CD4-positive, CD25-positive, alpha-beta regulatory T cell (primary cell): ENCODE measurements around the gene MAPT. TPM values are rescaled to one million over a fixed set of nuclear protein-coding genes. Genes with fewer than 3 reads are reported as not detected.
"Not testable (repeated sequence)": the region's sequence is repeated elsewhere in the genome, so short reads cannot be mapped to it uniquely, and the experiment has no call there.

Experiments
- ATAC-seq, 2 donors: fragments of 150-1000 bp; cut with Tn5 transposase; one replicate each; pipeline ENCODE4 v1.10.0; 2021; ENCODE audit warnings: low read depth in 2 of 2, moderate number of reproducible peaks in 2 of 2, moderate library complexity in 1 of 2
- DNase-seq, 3 donors: peaks; one replicate each; pipeline versions ENCODE4 v3.0.0 to v3.0.0-alpha.2; 2012 to 2022; ENCODE audit warnings: mixed read lengths in 1 of 3
- H3K27ac ChIP-seq: one replicate; pipeline ENCODE4 v1.7.0; 2013; ENCODE audit warnings: mild to moderate bottlenecking, low read length; ENCODE audit not compliant: insufficient read depth, poor library complexity, severe bottlenecking
- H3K27me3 ChIP-seq: one replicate; pipeline ENCODE4 v1.7.0; 2013; ENCODE audit warnings: low read length; ENCODE audit not compliant: control insufficient read depth, insufficient read depth
- H3K36me3 ChIP-seq: one replicate; pipeline ENCODE4 v1.7.0; 2013; ENCODE audit warnings: mild to moderate bottlenecking, low read length, moderate library complexity; ENCODE audit not compliant: control insufficient read depth, insufficient read depth
- H3K4me1 ChIP-seq: 2 replicates; pipeline ENCODE4 v1.7.0; 2013; ENCODE audit warnings: mild to moderate bottlenecking, low read length; ENCODE audit not compliant: insufficient read depth, control insufficient read depth, poor library complexity, severe bottlenecking
- H3K4me3 ChIP-seq: one replicate; pipeline ENCODE4 v1.7.0; 2013; ENCODE audit warnings: low read depth, mild to moderate bottlenecking, low read length, moderate library complexity
- H3K9me3 ChIP-seq, 2 experiments: 1 replicate in 1 of 2; 2 replicates in 1 of 2; pipeline ENCODE4 v1.7.0; 2013; ENCODE audit warnings: low read length in 2 of 2, mild to moderate bottlenecking in 1 of 2, moderate library complexity in 1 of 2; ENCODE audit not compliant: control insufficient read depth in 2 of 2
- H3K27ac Mint-ChIP-seq, 3 donors: one replicate each; pipeline ENCODE4 v1.8.0; 2020 to 2022; ENCODE audit warnings: mild to moderate bottlenecking in 3 of 3, mixed read lengths in 3 of 3, moderate library complexity in 2 of 3
- H3K27me3 Mint-ChIP-seq: one replicate; pipeline ENCODE4 v1.8.0; 2022; ENCODE audit warnings: mild to moderate bottlenecking, mixed read lengths
- H3K36me3 Mint-ChIP-seq: one replicate; pipeline ENCODE4 v1.8.0; 2020; ENCODE audit warnings: mixed read lengths
- H3K4me1 Mint-ChIP-seq, 4 donors: one replicate each; pipeline ENCODE4 v1.8.0; 2020 to 2022; ENCODE audit warnings: mixed read lengths in 4 of 4, mild to moderate bottlenecking in 1 of 4
- H3K4me3 Mint-ChIP-seq, 4 donors: one replicate each; pipeline ENCODE4 v1.8.0; 2020 to 2022; ENCODE audit warnings: mild to moderate bottlenecking in 4 of 4, mixed read lengths in 4 of 4, moderate library complexity in 3 of 4
- H3K9me3 Mint-ChIP-seq, 7 donors: one replicate each; pipeline ENCODE4 v1.8.0; 2020 to 2022; ENCODE audit warnings: mixed read lengths in 7 of 7, mild to moderate bottlenecking in 3 of 7, moderate library complexity in 2 of 7
- polyA plus RNA-seq, 4 donors: library from polyadenylated mRNA; unstranded; fragments of 300-500 nt; fragmentation: Illumina TruSeq; gene quantifications; one replicate each; pipeline ENCODE4 v1.2.3, GENCODE V29; 2021
- total RNA-seq: library from RNA; stranded (reverse); gene quantifications from one replicate; pipeline ENCODE4 v1.2.3, GENCODE V29; 2022

MAPT gene
- total and polyA plus RNA-seq, 5 donors from 2014 or later = 0.05 to 0.69 (median 0.16) TPM; not detected in 2

DNA sequence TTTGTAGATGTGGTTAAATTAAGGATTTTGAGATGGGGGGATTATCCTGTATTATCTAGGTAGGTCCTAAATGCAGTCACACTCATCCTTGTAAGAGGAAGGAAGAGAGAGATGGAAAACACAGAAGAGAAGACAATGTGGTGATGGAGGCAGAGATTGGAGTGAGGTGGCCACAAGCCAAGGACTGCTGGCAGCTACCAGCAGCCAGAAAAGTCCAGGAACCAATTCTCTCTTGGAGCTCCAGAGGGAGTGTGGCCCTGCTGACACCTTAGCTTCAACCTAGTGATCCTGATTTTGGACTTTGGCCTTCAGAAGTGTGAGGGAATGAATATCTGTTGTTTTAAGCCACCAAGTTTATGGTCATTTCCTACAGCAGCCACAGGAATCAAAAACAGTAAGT lies 18.0 kb downstream of the MAPT start:
- Histone ChIP-seq H3K4me3 (no peak overlapping the region), H3K27ac (no peak overlapping the region), H3K36me3 (no peaks in the 10 kb centered on the region), H3K9me3 (peaks cover 0 to 6% of the 10 kb centered on the region in 2 experiments), H3K4me1 (no peaks in the 10 kb centered on the region), H3K27me3 (no peaks in the 10 kb centered on the region)
- H3K27me3 Mint-ChIP-seq = peaks cover 14% of the 10 kb centered on the region
- H3K4me1 Mint-ChIP-seq = peaks cover 0 to 6% (median 2%) of the 10 kb centered on the region in 4 donors
- no peak for DNase-seq
- peaks cover 0 to 10% (median 2%) of the 10 kb centered on the region in 7 donors for H3K9me3 Mint-ChIP-seq
- peaks cover 4% of the 10 kb centered on the region for H3K36me3 Mint-ChIP-seq
- H3K4me3 Mint-ChIP-seq = no peak overlapping the region
- H3K27ac Mint-ChIP-seq = no peak overlapping the region
- ATAC-seq = no peak

DNA sequence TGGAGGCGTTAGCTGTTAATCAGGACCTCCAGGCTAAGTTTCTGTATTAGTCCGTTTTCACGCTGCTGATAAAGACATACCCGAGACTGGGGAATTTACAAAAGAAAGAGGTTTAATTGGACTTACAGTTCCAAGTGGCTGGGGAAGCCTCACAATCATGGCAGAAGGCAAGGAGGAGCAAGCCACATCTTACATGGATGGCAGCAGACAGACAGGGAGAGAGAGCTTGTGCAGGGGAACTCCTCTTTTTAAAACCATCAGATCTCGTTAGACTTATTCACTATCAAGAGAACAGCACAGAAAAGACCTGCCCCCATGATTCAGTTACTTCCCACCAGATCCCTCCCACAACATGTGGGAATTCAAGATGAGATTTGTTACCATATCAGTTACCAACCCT lies 18.7 kb downstream of the MAPT start:
- not testable (repeated sequence) for H3K27ac Mint-ChIP-seq, H3K27me3 ChIP-seq, ATAC-seq, H3K4me3 Mint-ChIP-seq, H3K27ac ChIP-seq, H3K36me3 ChIP-seq, DNase-seq, H3K4me3 ChIP-seq, H3K9me3 Mint-ChIP-seq, H3K9me3 ChIP-seq, H3K36me3 Mint-ChIP-seq, H3K4me1 Mint-ChIP-seq, H3K4me1 ChIP-seq
- peaks cover 15% of the 10 kb centered on the region for H3K27me3 Mint-ChIP-seq

DNA sequence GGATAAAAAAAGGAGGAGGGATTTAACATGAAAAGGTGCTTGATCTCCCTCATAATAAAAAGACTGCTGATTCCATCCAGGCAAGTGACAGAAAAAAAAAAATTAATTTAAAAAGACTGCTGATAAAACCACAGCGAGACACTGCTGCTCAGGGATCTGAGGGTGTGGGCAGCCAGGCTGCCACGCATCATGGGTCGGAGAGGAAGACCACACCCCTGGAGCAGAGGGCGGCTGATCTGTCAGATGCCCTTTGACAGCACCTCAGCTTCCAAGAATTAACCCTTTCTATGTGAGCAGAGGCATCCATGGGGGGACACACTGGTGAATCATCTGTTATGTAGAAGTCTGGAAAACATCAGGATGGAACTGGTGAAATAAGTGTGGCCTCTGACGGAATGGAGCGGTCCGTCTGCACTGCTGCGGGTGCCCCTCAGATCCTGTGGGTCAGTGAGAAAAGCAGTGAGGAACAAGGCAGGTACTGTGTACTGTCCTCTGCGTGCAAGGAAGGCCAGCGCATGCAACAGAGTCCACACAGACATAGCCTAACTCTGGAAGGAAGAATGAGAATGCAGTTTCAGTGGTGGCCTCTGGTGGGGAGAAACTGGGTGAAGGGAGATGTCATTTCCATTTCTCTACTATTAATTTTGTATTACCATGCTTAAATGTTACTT lies 19.8 kb downstream of the MAPT start:
- H3K9me3 ChIP-seq = peaks cover 0 to 6% of the 10 kb centered on the region in 2 experiments
- H3K36me3 Mint-ChIP-seq = peaks cover 4% of the 10 kb centered on the region
- H3K9me3 Mint-ChIP-seq = peaks cover 0 to 10% (median 2%) of the 10 kb centered on the region in 7 donors
- no peak overlapping the region for H3K4me3 ChIP-seq
- no peaks in the 10 kb centered on the region for H3K27me3 ChIP-seq
- H3K4me1 Mint-ChIP-seq = no peaks in the 10 kb centered on the region
- H3K4me3 Mint-ChIP-seq = no peak overlapping the region
- no peak for DNase-seq
- H3K27ac Mint-ChIP-seq = no peak overlapping the region
- no peak overlapping the region for H3K27ac ChIP-seq
- H3K36me3 ChIP-seq = no peaks in the 10 kb centered on the region
- no peaks in the 10 kb centered on the region for H3K4me1 ChIP-seq
- ATAC-seq = no peak
- H3K27me3 Mint-ChIP-seq = peaks cover 12% of the 10 kb centered on the region

DNA sequence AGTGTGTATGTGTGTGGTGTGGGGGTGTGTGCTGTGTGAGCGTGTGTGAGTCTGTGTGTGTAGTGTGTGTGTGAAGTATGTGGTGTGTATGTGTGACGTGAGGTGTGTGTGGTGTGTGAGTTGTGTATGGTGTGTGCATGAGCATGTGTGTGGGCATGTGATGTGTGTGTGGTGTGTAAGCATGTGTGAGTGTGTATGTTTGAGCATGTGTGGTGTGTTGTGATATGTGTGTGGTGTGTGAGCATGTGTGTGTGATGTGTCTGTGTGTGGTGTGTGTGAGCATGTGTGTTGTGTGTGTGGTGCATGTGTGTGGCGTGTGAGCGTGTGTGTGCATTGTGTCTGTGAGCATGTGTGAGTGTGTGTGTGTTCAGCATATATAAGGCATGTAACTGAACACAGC lies 20.9 kb downstream of the MAPT start:
- H3K36me3 ChIP-seq = no peaks in the 10 kb centered on the region
- no peak overlapping the region for H3K4me3 ChIP-seq
- H3K27me3 ChIP-seq = no peaks in the 10 kb centered on the region
- Mint-ChIP-seq H3K4me1 (no peaks in the 10 kb centered on the region), H3K27ac (no peak overlapping the region), H3K36me3 (peaks cover 4% of the 10 kb centered on the region), H3K9me3 (peaks cover 0 to 10% (median 2%) of the 10 kb centered on the region in 7 donors), H3K27me3 (peaks cover 12% of the 10 kb centered on the region), H3K4me3 (no peak overlapping the region)
- ATAC-seq (no peak), DNase-seq (no peak)
- H3K27ac ChIP-seq = no peak overlapping the region
- no peaks in the 10 kb centered on the region for H3K4me1 ChIP-seq
- H3K9me3 ChIP-seq = peaks cover 0 to 6% of the 10 kb centered on the region in 2 experiments

DNA sequence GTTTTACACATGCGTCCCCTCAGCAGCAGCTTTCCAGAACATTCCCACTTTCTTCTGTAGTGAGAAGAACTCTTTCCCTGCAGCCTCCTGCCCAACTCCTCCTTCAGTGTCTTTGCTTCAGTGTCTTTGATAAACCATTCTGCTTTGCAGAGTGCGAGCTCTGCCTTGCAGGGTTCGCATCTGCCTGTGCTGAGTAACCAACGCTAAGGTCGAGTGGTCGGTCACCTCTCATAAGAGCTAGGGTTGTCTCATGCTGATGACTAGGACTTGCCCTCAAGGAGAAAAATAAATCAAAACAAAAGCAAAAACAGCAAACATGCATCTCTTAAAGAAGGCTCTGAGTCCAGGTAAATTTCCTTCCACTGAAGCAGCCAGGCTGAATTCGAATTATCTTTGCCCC lies 22.7 kb downstream of the MAPT start:
- Histone ChIP-seq H3K36me3 (no peaks in the 10 kb centered on the region), H3K4me3 (no peak overlapping the region), H3K9me3 (peaks cover 0 to 4% of the 10 kb centered on the region in 2 experiments), H3K4me1 (no peaks in the 10 kb centered on the region), H3K27ac (no peak overlapping the region), H3K27me3 (no peaks in the 10 kb centered on the region)
- peaks cover 0 to 8% (median 2%) of the 10 kb centered on the region in 7 donors for H3K9me3 Mint-ChIP-seq
- H3K27ac Mint-ChIP-seq = no peak overlapping the region
- DNase-seq (no peak), ATAC-seq (no peak)
- peaks cover 3% of the 10 kb centered on the region for H3K36me3 Mint-ChIP-seq
- no peaks in the 10 kb centered on the region for H3K4me1 Mint-ChIP-seq
- peaks cover 7% of the 10 kb centered on the region for H3K27me3 Mint-ChIP-seq
- H3K4me3 Mint-ChIP-seq = no peak overlapping the region

DNA sequence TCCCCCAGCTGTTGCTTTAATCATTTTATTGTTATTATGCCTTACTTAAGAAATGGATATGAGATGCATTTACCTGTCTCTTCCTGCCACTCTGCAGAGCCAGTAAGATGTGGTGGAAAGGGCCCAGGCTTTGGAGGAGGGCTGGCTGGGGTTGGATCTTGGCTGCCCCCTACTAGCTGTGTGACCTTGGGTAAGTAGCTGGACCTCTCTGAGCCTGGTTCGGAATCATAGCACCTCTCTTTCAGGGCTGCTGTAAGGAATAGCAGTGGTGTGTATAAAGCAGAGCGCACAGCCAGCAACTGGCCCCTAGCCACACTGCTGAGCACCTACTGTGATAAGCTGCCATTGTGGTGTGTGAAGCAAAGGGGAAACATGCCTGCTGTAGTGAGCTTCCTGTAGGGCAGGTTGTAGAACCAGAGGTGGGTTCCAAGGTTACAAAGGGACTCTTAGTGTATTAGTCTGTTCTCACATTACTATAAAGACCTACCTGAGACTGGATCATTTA lies 23.9 kb downstream of the MAPT start:
- no peak overlapping the region for H3K27ac Mint-ChIP-seq
- DNase-seq (no peak), ATAC-seq (no peak)
- Histone ChIP-seq H3K4me1 (no peaks in the 10 kb centered on the region), H3K36me3 (no peaks in the 10 kb centered on the region), H3K27ac (no peak overlapping the region), H3K27me3 (no peaks in the 10 kb centered on the region), H3K4me3 (no peak overlapping the region), H3K9me3 (no peaks in the 10 kb centered on the region)
- no peak overlapping the region for H3K4me3 Mint-ChIP-seq
- H3K27me3 Mint-ChIP-seq = peaks cover 7% of the 10 kb centered on the region
- no peaks in the 10 kb centered on the region for H3K36me3 Mint-ChIP-seq
- H3K4me1 Mint-ChIP-seq = no peaks in the 10 kb centered on the region
- peaks cover 0 to 3% (median 0%) of the 10 kb centered on the region in 7 donors for H3K9me3 Mint-ChIP-seq

DNA sequence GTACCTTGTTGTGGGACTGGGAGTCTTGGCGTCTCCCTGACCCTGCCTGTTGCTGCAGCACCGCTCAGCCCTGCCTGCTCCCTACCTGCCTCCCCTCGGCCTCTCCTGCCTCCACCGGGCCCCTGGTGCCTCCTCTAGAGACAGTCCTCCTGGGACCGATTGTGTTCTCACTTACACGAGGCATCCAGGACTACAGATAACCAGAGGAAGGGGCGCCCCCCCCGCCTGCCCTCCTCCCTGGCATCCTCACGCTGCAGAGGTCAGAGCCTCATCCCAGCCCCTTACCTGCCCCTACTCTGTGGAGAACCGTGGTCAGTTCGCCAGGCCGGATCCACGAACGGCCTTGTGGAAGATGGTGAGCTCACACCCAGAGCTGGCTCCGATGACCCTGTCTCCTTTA lies 24.8 kb downstream of the MAPT start:
- Mint-ChIP-seq H3K27me3 (peaks cover 14% of the 10 kb centered on the region), H3K9me3 (peaks cover 0 to 3% (median 0%) of the 10 kb centered on the region in 7 donors), H3K27ac (no peak overlapping the region), H3K36me3 (no peaks in the 10 kb centered on the region), H3K4me3 (no peak overlapping the region), H3K4me1 (no peaks in the 10 kb centered on the region)
- Histone ChIP-seq H3K4me1 (no peaks in the 10 kb centered on the region), H3K4me3 (no peak overlapping the region), H3K9me3 (no peaks in the 10 kb centered on the region), H3K27me3 (no peaks in the 10 kb centered on the region), H3K36me3 (no peaks in the 10 kb centered on the region), H3K27ac (no peak overlapping the region)
- no peak for ATAC-seq
- no peak for DNase-seq

DNA sequence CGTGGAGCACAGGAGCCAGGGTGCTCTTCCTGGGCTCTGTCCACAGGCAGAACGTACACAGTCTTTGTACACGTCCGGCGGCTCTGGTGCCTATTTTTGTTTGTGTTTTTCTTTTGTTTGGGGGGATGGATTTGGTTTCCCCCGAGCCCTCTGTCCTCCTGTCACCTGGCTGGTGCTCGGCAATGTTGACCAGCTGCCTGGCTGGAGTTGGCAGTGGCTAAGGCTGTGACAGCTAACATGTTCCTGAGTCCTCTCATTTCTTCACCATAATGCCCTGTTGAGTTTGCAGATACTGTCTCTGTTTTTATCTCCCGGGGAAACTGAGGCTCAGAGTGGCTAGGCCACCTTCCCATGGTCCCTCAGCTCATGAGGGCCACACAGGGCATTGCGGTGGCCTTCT lies 25.7 kb downstream of the MAPT start:
- Mint-ChIP-seq H3K36me3 (no peaks in the 10 kb centered on the region), H3K27ac (no peak overlapping the region), H3K9me3 (peaks cover 0 to 1% (median 0%) of the 10 kb centered on the region in 7 donors), H3K27me3 (peaks cover 15% of the 10 kb centered on the region), H3K4me3 (no peak overlapping the region), H3K4me1 (no peaks in the 10 kb centered on the region)
- no peak overlapping the region for H3K4me3 ChIP-seq
- no peaks in the 10 kb centered on the region for H3K4me1 ChIP-seq
- H3K27me3 ChIP-seq = no peaks in the 10 kb centered on the region
- DNase-seq = no peak
- H3K36me3 ChIP-seq = no peaks in the 10 kb centered on the region
- no peaks in the 10 kb centered on the region for H3K9me3 ChIP-seq
- no peak for ATAC-seq
- no peak overlapping the region for H3K27ac ChIP-seq
